ENCODE results near the gene PARD3B. TPM values are rescaled to one million over a fixed set of nuclear protein-coding genes. Genes with fewer than 3 reads are reported as not detected.

PARD3B gene
- total RNA-seq, 1 donor from 2014 or later = 1.6 TPM

DNA sequence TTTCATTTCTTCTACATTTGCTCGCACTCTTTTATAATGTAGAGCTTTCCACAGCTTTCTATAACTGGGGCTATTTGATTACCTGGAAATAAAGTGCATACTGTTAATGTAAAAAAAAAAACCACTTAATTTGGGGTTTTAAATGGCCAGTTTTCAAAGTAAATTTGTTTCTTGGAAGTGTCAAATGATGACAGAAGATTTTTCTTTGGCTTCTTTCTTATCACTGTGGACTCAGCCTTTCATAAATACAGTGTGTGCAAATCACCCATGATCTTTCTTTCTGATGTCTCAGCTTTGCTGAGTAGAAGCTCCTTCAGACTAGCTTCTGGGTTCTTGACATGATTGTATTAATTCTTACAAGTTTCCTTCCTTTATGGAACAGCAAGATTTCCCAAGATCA is 525.6 kb downstream of the PARD3B start:
- Histone ChIP-seq H3K36me3 (ENCODE audit: control insufficient read depth, insufficient read depth, low read length) (no peaks in the 10 kb centered on the region), H3K27me3 (ENCODE audit: control insufficient read depth, insufficient read depth, low read length) (no peaks in the 10 kb centered on the region), H3K4me3 (ENCODE audit: low read depth, low read length) (no peak overlapping the region)
- DNase-seq (ENCODE audit: low read depth) (no peak), FAIRE-seq (no peak)
- TF ChIP-seq, protein P1, sequence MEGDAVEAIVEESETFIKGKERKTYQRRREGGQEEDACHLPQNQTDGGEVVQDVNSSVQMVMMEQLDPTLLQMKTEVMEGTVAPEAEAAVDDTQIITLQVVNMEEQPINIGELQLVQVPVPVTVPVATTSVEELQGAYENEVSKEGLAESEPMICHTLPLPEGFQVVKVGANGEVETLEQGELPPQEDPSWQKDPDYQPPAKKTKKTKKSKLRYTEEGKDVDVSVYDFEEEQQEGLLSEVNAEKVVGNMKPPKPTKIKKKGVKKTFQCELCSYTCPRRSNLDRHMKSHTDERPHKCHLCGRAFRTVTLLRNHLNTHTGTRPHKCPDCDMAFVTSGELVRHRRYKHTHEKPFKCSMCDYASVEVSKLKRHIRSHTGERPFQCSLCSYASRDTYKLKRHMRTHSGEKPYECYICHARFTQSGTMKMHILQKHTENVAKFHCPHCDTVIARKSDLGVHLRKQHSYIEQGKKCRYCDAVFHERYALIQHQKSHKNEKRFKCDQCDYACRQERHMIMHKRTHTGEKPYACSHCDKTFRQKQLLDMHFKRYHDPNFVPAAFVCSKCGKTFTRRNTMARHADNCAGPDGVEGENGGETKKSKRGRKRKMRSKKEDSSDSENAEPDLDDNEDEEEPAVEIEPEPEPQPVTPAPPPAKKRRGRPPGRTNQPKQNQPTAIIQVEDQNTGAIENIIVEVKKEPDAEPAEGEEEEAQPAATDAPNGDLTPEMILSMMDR (IDR thresholded peaks at IDR 0.05; ENCODE audit: insufficient read depth, low read length, severe bottlenecking) = no peak

DNA sequence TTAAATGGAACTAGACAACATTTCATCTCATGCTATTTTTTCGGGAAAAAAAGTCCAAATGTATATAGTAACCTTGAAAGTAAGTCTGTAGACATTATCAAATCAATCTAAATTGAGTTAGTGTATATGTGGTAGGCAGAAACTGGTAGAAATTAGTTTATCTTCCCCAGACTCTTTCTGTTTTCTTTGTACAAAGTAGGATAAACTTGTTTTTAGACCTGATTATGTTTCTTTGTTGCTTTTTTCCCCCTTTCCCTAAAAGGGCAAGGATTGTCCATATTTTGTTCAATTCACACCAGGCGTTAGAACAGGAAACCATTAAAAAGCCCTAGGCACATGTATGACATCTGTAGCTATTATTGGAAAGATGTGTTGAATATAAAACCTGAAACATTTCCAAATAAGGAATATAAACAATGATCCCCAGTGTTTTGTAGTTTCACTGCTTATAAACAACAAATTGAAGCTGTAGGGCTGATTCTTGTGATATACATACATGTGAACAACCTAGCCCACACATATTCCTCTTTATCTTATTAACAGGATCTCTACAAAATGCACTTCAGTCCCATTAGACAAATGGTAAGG is 528.3 kb downstream of the PARD3B start:
- FAIRE-seq = no peak
- Histone ChIP-seq H3K4me3 (ENCODE audit: low read depth, low read length) (no peak overlapping the region), H3K36me3 (ENCODE audit: control insufficient read depth, insufficient read depth, low read length) (no peaks in the 10 kb centered on the region)

DNA sequence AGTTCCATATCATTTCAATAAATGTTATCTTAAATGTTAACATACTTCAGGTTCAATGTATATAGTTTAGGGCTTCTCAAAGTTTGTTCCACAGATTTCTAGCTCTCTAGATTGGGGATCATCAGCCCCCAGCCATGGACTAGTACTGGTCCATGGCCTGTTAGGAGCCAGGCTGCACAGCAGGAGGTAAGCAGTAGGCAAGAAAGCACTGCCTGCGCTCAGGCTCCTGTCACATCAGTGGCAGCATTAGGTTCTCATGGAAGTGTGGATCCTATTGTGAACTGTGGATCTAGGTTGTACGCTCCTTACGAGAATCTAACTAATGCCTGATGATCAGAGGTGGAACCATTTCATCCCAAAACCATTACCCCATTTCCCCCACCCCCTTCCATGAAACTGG is 531.1 kb downstream of the PARD3B start:
- no peak for FAIRE-seq
- no peaks in the 10 kb centered on the region for H3K36me3 ChIP-seq (ENCODE audit: control insufficient read depth, insufficient read depth, low read length)
- TF ChIP-seq, protein P1 (IDR thresholded peaks at IDR 0.05; ENCODE audit: insufficient read depth, low read length, severe bottlenecking) = no peak
- no peak overlapping the region for H3K4me3 ChIP-seq (ENCODE audit: low read depth, low read length)
- no peaks in the 10 kb centered on the region for H3K27me3 ChIP-seq (ENCODE audit: control insufficient read depth, insufficient read depth, low read length)
- no peak for DNase-seq (ENCODE audit: low read depth)

More for the DNA sequence above, 528.3 kb downstream of the PARD3B start:
- TF ChIP-seq, protein P1 (IDR thresholded peaks at IDR 0.05; ENCODE audit: insufficient read depth, low read length, severe bottlenecking) = no peak
- no peaks in the 10 kb centered on the region for H3K27me3 ChIP-seq (ENCODE audit: control insufficient read depth, insufficient read depth, low read length)
- DNase-seq (ENCODE audit: low read depth) = no peak

DNA sequence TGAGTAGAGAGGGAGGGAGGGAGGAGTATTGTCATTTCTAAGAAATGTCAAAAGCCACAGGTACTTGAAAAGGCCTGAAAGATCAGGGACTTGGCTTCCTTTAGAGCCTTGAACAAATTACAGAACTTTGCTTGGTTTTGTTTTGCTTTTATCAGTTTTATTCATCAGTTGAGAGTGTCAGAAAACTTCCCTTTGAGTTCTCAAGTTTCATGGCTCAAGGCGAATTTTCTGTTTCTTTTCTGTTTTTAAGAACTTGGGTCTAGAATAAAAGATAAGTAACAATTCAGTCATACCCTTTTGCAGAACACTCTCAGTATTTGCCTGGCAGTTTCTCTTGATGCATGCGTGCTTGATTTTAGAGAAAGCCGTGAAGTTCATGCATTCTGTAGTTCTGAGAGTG is 531.9 kb downstream of the PARD3B start:
- DNase-seq (ENCODE audit: low read depth) = no peak
- TF ChIP-seq, protein P1 (IDR thresholded peaks at IDR 0.05; ENCODE audit: insufficient read depth, low read length, severe bottlenecking) = no peak
- no peak overlapping the region for H3K4me3 ChIP-seq (ENCODE audit: low read depth, low read length)
- FAIRE-seq = no peak
- no peaks in the 10 kb centered on the region for H3K36me3 ChIP-seq (ENCODE audit: control insufficient read depth, insufficient read depth, low read length)
- no peaks in the 10 kb centered on the region for H3K27me3 ChIP-seq (ENCODE audit: control insufficient read depth, insufficient read depth, low read length)

DNA sequence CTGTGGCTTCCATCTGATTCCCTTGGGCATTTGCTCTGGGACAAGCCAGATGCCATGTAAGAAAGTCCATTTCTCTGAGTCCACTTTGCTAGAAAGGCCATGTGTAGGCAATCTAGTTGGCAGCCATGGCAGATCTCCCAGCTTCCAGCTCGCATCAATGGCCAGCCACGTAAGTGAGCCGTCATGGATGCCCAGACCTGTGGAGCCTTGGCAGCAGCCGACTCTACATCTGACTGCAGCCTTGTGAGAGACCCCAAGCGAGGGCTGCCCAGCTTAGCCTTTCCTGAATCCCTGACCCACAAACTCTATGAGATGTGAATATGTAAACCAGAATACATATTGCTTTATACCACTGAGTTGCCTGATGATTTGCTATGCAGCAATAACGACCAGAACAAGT is 533.5 kb downstream of the PARD3B start:
- no peaks in the 10 kb centered on the region for H3K36me3 ChIP-seq (ENCODE audit: control insufficient read depth, insufficient read depth, low read length)
- DNase-seq (ENCODE audit: low read depth) = no peak
- H3K27me3 ChIP-seq (ENCODE audit: control insufficient read depth, insufficient read depth, low read length) = no peaks in the 10 kb centered on the region
- TF ChIP-seq, protein P1 (IDR thresholded peaks at IDR 0.05; ENCODE audit: insufficient read depth, low read length, severe bottlenecking) = no peak
- FAIRE-seq = no peak
- no peak overlapping the region for H3K4me3 ChIP-seq (ENCODE audit: low read depth, low read length)

DNA sequence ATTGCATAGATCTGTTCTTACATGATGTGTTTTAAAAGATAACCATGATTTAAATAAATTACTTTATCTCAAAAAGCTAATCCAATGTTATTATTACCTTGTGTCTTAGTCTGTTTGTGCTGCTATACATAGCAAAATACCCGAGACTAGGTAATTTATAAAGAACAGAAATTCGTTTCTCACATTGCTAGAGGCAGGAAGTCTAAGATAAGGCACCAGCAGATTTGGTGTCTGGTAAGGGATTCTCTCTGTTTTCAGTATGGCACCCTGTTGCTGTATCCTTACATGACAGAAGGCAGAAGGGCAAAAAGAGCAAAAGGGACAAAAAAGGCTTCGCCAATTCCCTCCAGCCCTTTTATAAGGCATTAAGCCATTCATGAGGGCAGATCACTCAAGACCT is 533.9 kb downstream of the PARD3B start:
- H3K4me3 ChIP-seq (ENCODE audit: low read depth, low read length) = no peak overlapping the region
- TF ChIP-seq, protein P1 (IDR thresholded peaks at IDR 0.05; ENCODE audit: insufficient read depth, low read length, severe bottlenecking) = no peak
- no peaks in the 10 kb centered on the region for H3K36me3 ChIP-seq (ENCODE audit: control insufficient read depth, insufficient read depth, low read length)
- no peak for DNase-seq (ENCODE audit: low read depth)
- FAIRE-seq = no peak
- H3K27me3 ChIP-seq (ENCODE audit: control insufficient read depth, insufficient read depth, low read length) = no peaks in the 10 kb centered on the region

Data from bronchial epithelial cell (primary cell).